HEK293T (cell line): Measurements from ENCODE around the gene LANCL3.

Experiments used
- ARNT ChIP-seq: fragments of 450-650 bp; IDR thresholded peaks from 2 replicates; pipeline ENCODE4 v1.6.1; 2017; ENCODE audit warnings: mild to moderate bottlenecking
- BHLHE40 ChIP-seq: fragments of 450-650 bp; IDR thresholded peaks from 2 replicates; pipeline ENCODE4 v1.6.1; 2016; ENCODE audit warnings: mild to moderate bottlenecking, moderate library complexity, borderline replicate concordance
- CTBP1 ChIP-seq: fragments of 450-650 bp; IDR thresholded peaks from 2 replicates; pipeline ENCODE4 v1.6.1; 2016; ENCODE audit warnings: borderline replicate concordance
- FOXM1 ChIP-seq: fragments of 450-650 bp; IDR thresholded peaks from 2 replicates; pipeline ENCODE4 v1.6.1; 2017; ENCODE audit warnings: mild to moderate bottlenecking, borderline replicate concordance
- L3MBTL2 ChIP-seq: fragments of 450-650 bp; conservative IDR thresholded peaks from 2 replicates; pipeline ENCODE4 v1.6.1; 2016; ENCODE audit warnings: mild to moderate bottlenecking
- PKNOX1 ChIP-seq: fragments of 450-650 bp; IDR thresholded peaks from 2 replicates; pipeline ENCODE4 v1.6.1; 2016
- SP1 ChIP-seq: fragments of 450-650 bp; IDR thresholded peaks from 2 replicates; pipeline ENCODE4 v1.6.1; 2017
- SUZ12 ChIP-seq: fragments of 450-650 bp; IDR thresholded peaks from 2 replicates; pipeline ENCODE4 v1.6.1; 2016; ENCODE audit warnings: mild to moderate bottlenecking
- ZNF384 ChIP-seq: fragments of 450-650 bp; IDR thresholded peaks from 2 replicates; pipeline ENCODE4 v1.6.1; 2016

GRCh38 chrX:37553476-37553875 is 18.0 kb upstream of the LANCL3 start:
- TF ChIP-seq ZNF384 (no peak), SUZ12 (no peak), FOXM1 (no peak), BHLHE40 (no peak), PKNOX1 (no peak), ARNT (no peak), CTBP1 (no peak), SP1 (no peak), L3MBTL2 (no peak)
